Measurements from ENCODE around the gene CTSH.
A peak's percentile ranks its signal among the peaks of the same experiment; 100 is the strongest.
"Not testable (repeated sequence)": the region's sequence is repeated elsewhere in the genome, so short reads cannot be mapped to it uniquely, and the experiment has no call there.

CTSH gene

DNA sequence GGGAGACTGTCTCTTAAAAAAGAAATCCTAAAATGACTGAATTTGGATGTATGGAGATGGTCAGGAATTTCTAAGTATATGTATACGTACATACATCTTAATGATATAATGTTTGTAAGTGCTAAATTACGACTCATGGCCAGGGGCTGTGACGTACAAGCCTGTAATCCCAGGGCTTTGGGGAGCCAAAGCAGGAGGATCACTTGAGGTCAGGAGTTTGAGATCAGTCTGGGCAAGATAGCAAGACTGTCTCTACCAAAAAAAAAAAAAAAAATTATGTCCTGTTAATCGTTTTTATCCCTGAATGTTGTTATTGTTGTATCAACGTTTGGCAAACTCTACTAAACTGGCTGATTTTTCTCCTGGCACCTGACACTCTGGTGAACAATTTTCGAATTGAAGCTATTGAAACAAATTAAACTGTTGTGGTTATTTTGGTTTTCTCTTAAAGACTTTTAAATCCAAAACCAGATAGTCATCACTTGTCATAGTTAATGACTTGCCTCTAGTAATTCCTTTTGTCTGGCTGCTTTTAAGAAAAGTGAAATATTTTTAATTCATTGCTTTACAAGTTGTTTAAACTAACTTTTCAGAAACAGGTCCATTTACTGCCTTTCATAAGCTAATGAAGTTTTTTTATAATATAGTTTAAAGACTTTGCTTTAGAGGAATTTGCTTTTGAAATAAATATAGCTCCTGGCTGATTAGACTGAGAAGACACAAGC is 65.2 kb downstream of the CTSH start:
- DNase-seq = no peak

- DNase-seq = no peak
Measured at GRCh38 chr15:78878356-78878755, 66.5 kb downstream of the CTSH start.

DNA sequence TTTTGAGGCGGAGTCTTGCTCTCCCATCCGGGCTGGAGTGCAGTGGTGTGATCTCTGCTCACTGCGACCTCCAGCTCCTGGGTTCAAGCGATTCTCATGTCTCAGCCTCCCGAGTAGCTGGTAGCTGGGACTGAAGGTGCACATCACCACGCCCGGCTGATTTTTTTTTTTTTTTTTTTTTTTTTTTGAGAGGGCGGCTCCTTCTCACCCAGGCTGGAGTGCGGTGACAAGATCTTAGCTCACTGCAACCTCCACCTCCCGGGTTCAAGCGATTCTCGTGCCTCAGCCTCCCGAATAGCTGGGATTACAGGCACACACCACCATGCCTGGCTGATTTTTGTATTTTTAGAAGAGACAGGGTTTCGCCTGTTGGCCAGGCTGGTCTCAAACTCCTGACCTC is 67.9 kb downstream of the CTSH start:
- not testable (repeated sequence) for DNase-seq

DNA sequence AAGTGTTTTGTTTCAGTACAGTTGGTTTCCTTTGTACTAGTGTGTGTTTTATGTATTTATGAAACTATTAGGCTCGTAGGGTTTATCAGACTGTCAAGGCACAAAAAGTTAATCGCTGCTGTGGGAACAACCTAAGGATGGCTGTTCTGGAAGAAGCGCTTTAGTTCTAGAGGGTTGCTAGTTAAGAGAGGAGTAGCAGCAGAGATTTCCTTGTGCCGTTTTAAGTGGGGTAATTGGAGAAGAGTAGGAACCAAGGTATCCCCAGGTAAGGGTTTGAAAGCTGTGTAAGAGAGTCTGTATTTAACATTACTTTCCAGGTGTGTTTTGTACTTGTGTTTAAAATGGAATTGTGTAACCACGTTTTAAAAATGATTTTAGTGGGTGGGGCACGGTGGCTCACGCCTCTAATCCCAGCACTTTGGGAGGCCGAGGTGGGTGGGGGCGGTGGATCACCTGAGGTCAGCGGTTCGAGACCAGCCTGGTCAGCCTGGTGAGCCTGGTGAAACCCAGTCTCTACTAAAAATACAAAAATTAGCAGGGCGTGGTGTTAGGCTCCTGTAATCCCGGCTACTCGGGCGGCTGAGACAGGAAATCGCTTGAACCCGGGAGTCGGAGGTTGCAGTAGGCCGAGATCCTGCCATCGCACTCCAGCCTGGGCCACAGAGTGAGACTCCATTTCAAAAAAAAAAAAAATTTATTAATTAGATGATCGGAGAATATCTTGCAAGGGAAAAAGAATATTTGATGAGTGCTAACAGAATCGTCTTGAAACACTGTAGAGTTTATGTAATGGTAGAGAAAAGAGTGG is 69.5 kb downstream of the CTSH start:
- no peak for DNase-seq

DNA sequence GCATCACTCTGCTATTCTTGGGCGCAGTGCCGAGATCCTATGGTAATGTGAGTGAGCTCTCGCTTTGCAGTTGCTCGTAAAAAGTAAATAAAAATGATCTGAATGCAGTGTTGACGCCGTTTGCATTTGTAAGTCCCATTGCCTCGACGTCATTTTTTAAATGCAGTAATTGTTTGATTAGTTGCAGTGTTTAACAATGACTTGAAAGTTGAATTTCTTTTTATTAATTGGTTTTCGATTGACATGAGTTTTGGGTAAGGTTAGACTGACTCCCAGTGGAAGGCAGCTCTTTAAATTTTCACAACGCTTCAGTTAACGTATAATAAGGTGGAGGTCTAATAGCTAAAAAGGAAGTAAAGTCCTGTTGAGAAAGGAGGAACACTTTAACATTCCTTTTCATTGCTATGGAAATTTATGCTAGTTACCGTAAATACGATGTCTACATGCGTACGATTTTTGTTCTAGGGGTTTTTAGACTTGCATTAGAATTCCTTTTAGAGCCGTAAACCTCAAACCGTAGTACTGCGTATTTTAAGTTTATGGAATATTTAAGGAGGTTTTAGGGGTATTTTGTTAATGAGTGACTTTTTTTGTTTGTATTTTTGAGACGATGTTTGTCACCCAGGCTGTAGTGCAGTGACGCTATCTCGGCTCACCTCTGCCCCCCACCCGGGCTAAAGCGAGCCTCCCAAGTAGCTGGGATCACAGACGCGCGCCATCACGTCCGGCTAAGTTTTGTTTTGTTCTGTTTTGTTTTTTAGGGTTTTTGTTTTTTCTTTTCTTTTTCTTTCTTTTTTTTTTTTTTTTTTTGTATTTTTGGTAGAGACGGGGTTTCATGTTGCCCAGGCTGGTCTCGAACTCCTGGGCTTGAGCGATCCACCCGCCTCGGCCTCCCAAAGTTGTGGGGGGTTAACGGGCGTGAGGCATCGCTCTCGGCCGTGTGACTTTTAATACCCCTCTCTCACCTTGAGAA is 70.8 kb downstream of the CTSH start:
- no peak for DNase-seq

GRCh38 chr15:78872972-78873792 is 71.7 kb downstream of the CTSH start:
- DNase-seq = peak; percentile 32

DNA sequence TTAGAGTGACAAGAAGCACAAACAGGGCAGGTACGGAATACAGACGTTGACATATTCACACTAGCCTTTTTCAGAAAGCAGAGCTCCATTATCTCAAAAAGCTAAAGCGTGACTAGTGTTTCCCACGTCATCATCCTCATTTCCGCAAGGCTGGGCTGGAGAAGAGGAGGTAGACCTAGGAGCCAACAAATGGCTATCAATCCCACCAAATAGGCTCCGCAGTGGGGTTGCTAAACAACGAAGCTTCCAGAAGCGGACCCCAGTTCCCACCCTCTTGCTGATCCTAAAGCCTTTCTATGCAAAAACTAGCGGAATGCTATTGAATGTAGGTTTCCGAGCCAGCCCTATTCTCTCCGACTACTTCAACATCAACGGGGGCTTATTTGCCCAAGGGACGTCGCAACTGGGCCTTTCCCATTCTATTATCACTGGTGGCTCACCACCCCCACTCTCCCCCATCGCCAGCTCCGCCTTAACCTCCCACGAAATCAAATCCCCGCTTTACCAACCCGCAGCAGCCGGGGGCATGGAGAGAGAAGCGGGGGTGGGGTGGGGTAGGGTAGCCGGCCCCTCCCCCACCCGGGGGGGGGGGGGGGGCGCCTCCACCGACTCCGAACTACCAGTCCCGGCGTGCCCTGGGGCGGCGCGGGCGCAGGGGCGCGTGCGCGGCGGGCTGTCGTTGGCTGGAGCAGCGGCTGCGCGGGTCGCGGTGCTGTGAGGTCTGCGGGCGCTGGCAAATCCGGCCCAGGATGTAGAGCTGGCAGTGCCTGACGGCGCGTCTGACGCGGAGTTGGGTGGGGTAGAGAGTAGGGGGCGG is 72.5 kb downstream of the CTSH start, which contains the start of gene MORF4L1:
Gene MORF4L1 (plus strand): TSS at position 736 of the 817 bp plus-strand sequence. CDS start 128 bp downstream, outside the sequence.
- DNase-seq = peak; percentile 78

- not testable (repeated sequence) for DNase-seq
Measured at GRCh38 chr15:78871483-78872127, 73.2 kb downstream of the CTSH start.

Data from 8988T (cell line).